Esophagus squamous epithelium (tissue), 4 donors: ENCODE results near the gene ARHGAP44.

Experiments
- POLR2A ChIP-seq, 4 donors: fragments of 450-650 bp; IDR thresholded peaks; one replicate each; pipeline ENCODE4 v1.6.1; 2017; ENCODE audit warnings: antibody characterized with exemption in 4 of 4, mild to moderate bottlenecking in 4 of 4, moderate library complexity in 3 of 4
- TF ChIP-seq, protein P1 (sequence below), 6 experiments: fragments of 450-650 bp in 4 of 6; fragments of 200-600 bp in 2 of 6; sonication (generic) in 2 of 6; IDR thresholded peaks; one replicate each; pipeline ENCODE4 v1.5.1; 2016 to 2019; ENCODE audit warnings: antibody characterized with exemption in 6 of 6, mild to moderate bottlenecking in 4 of 6, moderate library complexity in 4 of 6

DNA sequence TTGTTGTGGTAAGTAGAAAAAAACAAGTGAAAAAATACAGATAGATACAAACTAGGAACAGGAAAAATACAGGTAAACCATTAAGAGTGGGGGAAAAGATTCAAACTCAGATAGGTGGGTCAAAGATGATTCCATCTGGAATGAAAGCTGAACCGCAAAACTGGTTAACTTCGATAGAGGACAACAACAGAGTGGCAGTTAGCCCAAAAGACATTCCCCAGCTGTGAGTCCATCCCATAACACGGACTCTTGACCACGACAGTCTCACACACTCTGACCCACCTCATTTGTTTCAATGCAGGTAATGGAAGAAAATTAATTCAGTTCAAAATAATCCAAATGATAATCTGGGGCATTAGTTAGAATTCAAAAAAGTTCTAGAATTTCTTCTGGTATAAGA is 215.0 kb downstream of the ARHGAP44 start:
- TF ChIP-seq, protein P1, sequence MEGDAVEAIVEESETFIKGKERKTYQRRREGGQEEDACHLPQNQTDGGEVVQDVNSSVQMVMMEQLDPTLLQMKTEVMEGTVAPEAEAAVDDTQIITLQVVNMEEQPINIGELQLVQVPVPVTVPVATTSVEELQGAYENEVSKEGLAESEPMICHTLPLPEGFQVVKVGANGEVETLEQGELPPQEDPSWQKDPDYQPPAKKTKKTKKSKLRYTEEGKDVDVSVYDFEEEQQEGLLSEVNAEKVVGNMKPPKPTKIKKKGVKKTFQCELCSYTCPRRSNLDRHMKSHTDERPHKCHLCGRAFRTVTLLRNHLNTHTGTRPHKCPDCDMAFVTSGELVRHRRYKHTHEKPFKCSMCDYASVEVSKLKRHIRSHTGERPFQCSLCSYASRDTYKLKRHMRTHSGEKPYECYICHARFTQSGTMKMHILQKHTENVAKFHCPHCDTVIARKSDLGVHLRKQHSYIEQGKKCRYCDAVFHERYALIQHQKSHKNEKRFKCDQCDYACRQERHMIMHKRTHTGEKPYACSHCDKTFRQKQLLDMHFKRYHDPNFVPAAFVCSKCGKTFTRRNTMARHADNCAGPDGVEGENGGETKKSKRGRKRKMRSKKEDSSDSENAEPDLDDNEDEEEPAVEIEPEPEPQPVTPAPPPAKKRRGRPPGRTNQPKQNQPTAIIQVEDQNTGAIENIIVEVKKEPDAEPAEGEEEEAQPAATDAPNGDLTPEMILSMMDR (IDR thresholded peaks at IDR 0.05) = no peak
- no peak for TF ChIP-seq POLR2A (IDR thresholded peaks at IDR 0.05)
